Liver (tissue), 9 donors: Measurements from ENCODE around the gene ARHGAP12. TPM values are rescaled to one million over a fixed set of nuclear protein-coding genes. Genes with fewer than 3 reads are reported as not detected.

Experiments
- DNase-seq: peaks from one replicate; pipeline ENCODE4 v3.0.0-alpha.2; 2017; ENCODE audit warnings: low spot score
- H3K27ac ChIP-seq, 2 donors: one replicate each; pipeline ENCODE4 v1.7.0; 2013; ENCODE audit warnings: inconsistent platforms in 2 of 2, low read length in 2 of 2, control low read depth in 1 of 2, low read depth in 1 of 2, mild to moderate bottlenecking in 1 of 2
- H3K27me3 ChIP-seq, 4 donors: one replicate each; pipeline versions ENCODE4 v1.6.1 to v1.7.0; 2013; ENCODE audit warnings: low read length in 3 of 4, inconsistent platforms in 1 of 4, mild to moderate bottlenecking in 1 of 4, moderate library complexity in 1 of 4; ENCODE audit not compliant: control insufficient read depth in 4 of 4, insufficient read depth in 4 of 4
- H3K36me3 ChIP-seq, 4 donors: one replicate each; pipeline versions ENCODE4 v1.6.1 to v1.7.0; 2013; ENCODE audit warnings: low read length in 3 of 4, mild to moderate bottlenecking in 3 of 4, low read depth in 1 of 4, moderate library complexity in 1 of 4; ENCODE audit not compliant: control insufficient read depth in 4 of 4, insufficient read depth in 3 of 4
- H3K4me1 ChIP-seq, 4 donors: one replicate each; pipeline versions ENCODE4 v1.6.1 to v1.7.0; 2013; ENCODE audit warnings: low read length in 3 of 4, mild to moderate bottlenecking in 3 of 4, moderate library complexity in 1 of 4; ENCODE audit not compliant: control insufficient read depth in 4 of 4, insufficient read depth in 4 of 4
- H3K4me3 ChIP-seq, 3 donors: one replicate each; pipeline versions ENCODE4 v1.6.1 to v1.7.0; 2013; ENCODE audit warnings: low read length in 3 of 3, control low read depth in 1 of 3, low read depth in 1 of 3, mild to moderate bottlenecking in 1 of 3
- H3K9ac ChIP-seq, 2 donors: one replicate each; pipeline ENCODE4 v1.7.0; 2013; ENCODE audit warnings: low read length in 2 of 2, mild to moderate bottlenecking in 2 of 2, moderate library complexity in 2 of 2, control low read depth in 1 of 2, low read depth in 1 of 2
- H3K9me3 ChIP-seq, 4 donors: one replicate each; pipeline versions ENCODE4 v1.6.1 to v1.7.0; 2013; ENCODE audit warnings: low read length in 3 of 4; ENCODE audit not compliant: control insufficient read depth in 4 of 4
- EGR1 ChIP-seq, 2 donors: IDR thresholded peaks; 2 replicates each; pipeline ENCODE4 v1.6.1; 2016 to 2018; ENCODE audit warnings: antibody characterized with exemption in 2 of 2, low read depth in 2 of 2
- FOXA1 ChIP-seq: IDR thresholded peaks from 2 replicates; pipeline ENCODE4 v1.6.1; 2016; ENCODE audit warnings: antibody characterized with exemption
- FOXA2 ChIP-seq: IDR thresholded peaks from 2 replicates; pipeline ENCODE4 v1.6.1; 2016; ENCODE audit warnings: antibody characterized with exemption
- HNF4A ChIP-seq, 2 donors: conservative IDR thresholded peaks; 2 replicates each; pipeline ENCODE4 v1.6.1; 2016; ENCODE audit warnings: antibody characterized with exemption in 2 of 2, mild to moderate bottlenecking in 2 of 2
- HNF4G ChIP-seq: IDR thresholded peaks from 2 replicates; pipeline ENCODE4 v1.6.1; 2016; ENCODE audit warnings: antibody characterized with exemption
- JUND ChIP-seq, 2 donors: IDR thresholded peaks; 2 replicates each; pipeline ENCODE4 v1.6.1; 2016; ENCODE audit warnings: antibody characterized with exemption in 2 of 2
- NR2F2 ChIP-seq: IDR thresholded peaks from 2 replicates; pipeline ENCODE4 v1.6.1; 2016; ENCODE audit warnings: antibody characterized with exemption
- RAD21 ChIP-seq, 2 donors: IDR thresholded peaks; 2 replicates each; pipeline ENCODE4 v1.6.1; 2016; ENCODE audit warnings: antibody characterized with exemption in 2 of 2, mild to moderate bottlenecking in 2 of 2
- RXRA ChIP-seq, 2 donors: IDR thresholded peaks; 2 replicates each; pipeline ENCODE4 v1.6.1; 2017 to 2018; ENCODE audit warnings: antibody characterized with exemption in 2 of 2, mild to moderate bottlenecking in 1 of 2
- SP1 ChIP-seq: IDR thresholded peaks from 2 replicates; pipeline ENCODE4 v1.6.1; 2018; ENCODE audit warnings: antibody characterized with exemption, mild to moderate bottlenecking
- YY1 ChIP-seq: IDR thresholded peaks from 2 replicates; pipeline ENCODE4 v1.6.1; 2016; ENCODE audit warnings: antibody characterized with exemption, mild to moderate bottlenecking
- WGBS: extraction: QIAGEN DNeasy Blood & Tissue Kit; methylation state at CpG from one replicate; pipeline ENCODE4 v1.1.7; 2013; 5-methylcytosine and 5-hydroxymethylcytosine counted together
- polyA plus RNA-seq, 2 donors: library from polyadenylated mRNA; stranded (reverse) in 1 of 2; unstranded in 1 of 2; fragments of 200-250 nt in 1 of 2; fragments of >200 nt in 1 of 2; fragmentation: Nextera tagmentation in 1 of 2; extraction: Ambion mirVana in 1 of 2; gene quantifications; one replicate each; pipeline versions ENCODE4 v1.2.1 to v1.2.3, GENCODE V29; 2013 to 2015
- total RNA-seq, 2 donors: library from RNA; depleted of rRNA; stranded (reverse); fragments of >200 nt; gene quantifications; one replicate each; pipeline ENCODE4 v1.2.3, GENCODE V29; 2014
- TF ChIP-seq, protein P1 (sequence below): IDR thresholded peaks from 2 replicates; pipeline ENCODE4 v1.6.1; 2016; ENCODE audit warnings: antibody characterized with exemption
- TF ChIP-seq, protein P2 (sequence below): IDR thresholded peaks from 2 replicates; pipeline ENCODE4 v1.6.1; 2016; ENCODE audit warnings: antibody characterized with exemption, mild to moderate bottlenecking
- donor health status: healthy.
- donor health status: healthy.
- donor health status: healthy.
- donor health status: healthy.
- donor health status: healthy.

Gene ARHGAP12
- total and polyA plus RNA-seq, 4 donors, result 7.0 to 29.1 (median 12.3) TPM

DNA sequence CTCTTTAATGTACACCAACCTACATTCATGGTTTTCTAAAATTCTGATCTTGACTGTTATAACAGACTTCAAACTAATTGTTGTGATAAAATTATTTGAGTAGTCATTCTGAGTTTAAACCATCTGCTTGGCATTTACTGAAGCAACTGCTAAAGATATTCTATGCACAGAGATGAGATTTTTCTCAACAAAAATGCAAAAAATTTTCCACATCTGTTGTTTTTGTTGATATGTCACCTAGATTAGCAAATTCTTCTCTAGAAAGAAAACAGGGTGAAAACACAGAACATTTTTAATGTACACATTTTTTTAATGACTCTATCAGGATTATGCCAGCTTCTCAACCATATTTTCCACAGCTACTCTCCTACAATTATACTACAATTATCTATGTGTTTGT is 42.7 kb downstream of the ARHGAP12 start:
- Histone ChIP-seq H3K9me3 (no peaks in the 10 kb centered on the region), H3K4me3 (no peak overlapping the region), H3K36me3 (peaks cover 0 to 2% (median 0%) of the 10 kb centered on the region in 4 donors), H3K9ac (no peak overlapping the region), H3K27ac (no peak overlapping the region), H3K27me3 (no peaks in the 10 kb centered on the region), H3K4me1 (peaks cover 0 to 3% (median under 1%) of the 10 kb centered on the region in 4 donors)
- no peak for TF ChIP-seq RAD21 (IDR thresholded peaks at IDR 0.05)
- TF ChIP-seq, protein P1, sequence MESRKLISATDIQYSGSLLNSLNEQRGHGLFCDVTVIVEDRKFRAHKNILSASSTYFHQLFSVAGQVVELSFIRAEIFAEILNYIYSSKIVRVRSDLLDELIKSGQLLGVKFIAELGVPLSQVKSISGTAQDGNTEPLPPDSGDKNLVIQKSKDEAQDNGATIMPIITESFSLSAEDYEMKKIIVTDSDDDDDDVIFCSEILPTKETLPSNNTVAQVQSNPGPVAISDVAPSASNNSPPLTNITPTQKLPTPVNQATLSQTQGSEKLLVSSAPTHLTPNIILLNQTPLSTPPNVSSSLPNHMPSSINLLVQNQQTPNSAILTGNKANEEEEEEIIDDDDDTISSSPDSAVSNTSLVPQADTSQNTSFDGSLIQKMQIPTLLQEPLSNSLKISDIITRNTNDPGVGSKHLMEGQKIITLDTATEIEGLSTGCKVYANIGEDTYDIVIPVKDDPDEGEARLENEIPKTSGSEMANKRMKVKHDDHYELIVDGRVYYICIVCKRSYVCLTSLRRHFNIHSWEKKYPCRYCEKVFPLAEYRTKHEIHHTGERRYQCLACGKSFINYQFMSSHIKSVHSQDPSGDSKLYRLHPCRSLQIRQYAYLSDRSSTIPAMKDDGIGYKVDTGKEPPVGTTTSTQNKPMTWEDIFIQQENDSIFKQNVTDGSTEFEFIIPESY, result no peak
- TF ChIP-seq SP1, result no peak
- TF ChIP-seq, protein P2, sequence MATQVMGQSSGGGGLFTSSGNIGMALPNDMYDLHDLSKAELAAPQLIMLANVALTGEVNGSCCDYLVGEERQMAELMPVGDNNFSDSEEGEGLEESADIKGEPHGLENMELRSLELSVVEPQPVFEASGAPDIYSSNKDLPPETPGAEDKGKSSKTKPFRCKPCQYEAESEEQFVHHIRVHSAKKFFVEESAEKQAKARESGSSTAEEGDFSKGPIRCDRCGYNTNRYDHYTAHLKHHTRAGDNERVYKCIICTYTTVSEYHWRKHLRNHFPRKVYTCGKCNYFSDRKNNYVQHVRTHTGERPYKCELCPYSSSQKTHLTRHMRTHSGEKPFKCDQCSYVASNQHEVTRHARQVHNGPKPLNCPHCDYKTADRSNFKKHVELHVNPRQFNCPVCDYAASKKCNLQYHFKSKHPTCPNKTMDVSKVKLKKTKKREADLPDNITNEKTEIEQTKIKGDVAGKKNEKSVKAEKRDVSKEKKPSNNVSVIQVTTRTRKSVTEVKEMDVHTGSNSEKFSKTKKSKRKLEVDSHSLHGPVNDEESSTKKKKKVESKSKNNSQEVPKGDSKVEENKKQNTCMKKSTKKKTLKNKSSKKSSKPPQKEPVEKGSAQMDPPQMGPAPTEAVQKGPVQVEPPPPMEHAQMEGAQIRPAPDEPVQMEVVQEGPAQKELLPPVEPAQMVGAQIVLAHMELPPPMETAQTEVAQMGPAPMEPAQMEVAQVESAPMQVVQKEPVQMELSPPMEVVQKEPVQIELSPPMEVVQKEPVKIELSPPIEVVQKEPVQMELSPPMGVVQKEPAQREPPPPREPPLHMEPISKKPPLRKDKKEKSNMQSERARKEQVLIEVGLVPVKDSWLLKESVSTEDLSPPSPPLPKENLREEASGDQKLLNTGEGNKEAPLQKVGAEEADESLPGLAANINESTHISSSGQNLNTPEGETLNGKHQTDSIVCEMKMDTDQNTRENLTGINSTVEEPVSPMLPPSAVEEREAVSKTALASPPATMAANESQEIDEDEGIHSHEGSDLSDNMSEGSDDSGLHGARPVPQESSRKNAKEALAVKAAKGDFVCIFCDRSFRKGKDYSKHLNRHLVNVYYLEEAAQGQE, result no peak
- no peak for TF ChIP-seq HNF4A (conservative IDR thresholded peaks at IDR 0.05)
- no peak for TF ChIP-seq YY1
- no peak for DNase-seq

DNA sequence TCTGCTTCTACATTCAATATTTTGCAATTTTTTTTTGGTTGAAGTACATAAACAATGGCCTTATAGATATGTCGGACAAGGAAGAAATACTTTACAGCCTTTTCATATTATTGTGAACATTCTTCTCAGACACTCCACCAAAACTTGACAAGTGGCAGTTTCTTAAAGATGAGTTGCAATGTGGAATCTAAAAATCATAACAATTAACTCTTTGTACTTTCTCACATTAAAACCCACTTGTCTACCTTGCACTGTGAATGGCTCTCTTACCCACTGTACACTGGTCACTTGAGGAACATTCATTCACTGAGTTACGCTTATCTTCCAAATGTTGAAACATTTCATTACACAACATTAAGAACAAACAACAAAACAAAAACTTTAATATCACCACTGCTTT is 44.2 kb downstream of the ARHGAP12 start:
- H3K9me3 ChIP-seq, result no peaks in the 10 kb centered on the region
- H3K27me3 ChIP-seq, result no peaks in the 10 kb centered on the region
- peaks cover 0 to 3% (median under 1%) of the 10 kb centered on the region in 4 donors for H3K4me1 ChIP-seq
- no peak overlapping the region for H3K4me3 ChIP-seq
- no peak for DNase-seq
- H3K27ac ChIP-seq, result no peak overlapping the region
- TF ChIP-seq RXRA (IDR thresholded peaks at IDR 0.05) (no peak), EGR1 (IDR thresholded peaks at IDR 0.05; ENCODE audit: low read depth in 2 of 2) (no peak), JUND (IDR thresholded peaks at IDR 0.05) (no peak), RAD21 (IDR thresholded peaks at IDR 0.05) (no peak), FOXA2 (no peak), HNF4G (no peak), FOXA1 (no peak), YY1 (no peak), SP1 (no peak), NR2F2 (no peak)
- TF ChIP-seq, protein P2, result no peak
- TF ChIP-seq, protein P1, result no peak
- H3K9ac ChIP-seq, result no peak overlapping the region
- peaks cover 0 to 2% (median 0%) of the 10 kb centered on the region in 4 donors for H3K36me3 ChIP-seq
- WGBS, result 84% methylated on average over 2 of the region's 2 CpGs
